ENCODE measurements around the gene LONRF2.
"Not testable (repeated sequence)": the region's sequence is repeated elsewhere in the genome, so short reads cannot be mapped to it uniquely, and the experiment has no call there.

LONRF2 gene

GRCh38 chr2:100248971-100249370 is 73.3 kb downstream of the LONRF2 start:
- TF ChIP-seq, protein P1, sequence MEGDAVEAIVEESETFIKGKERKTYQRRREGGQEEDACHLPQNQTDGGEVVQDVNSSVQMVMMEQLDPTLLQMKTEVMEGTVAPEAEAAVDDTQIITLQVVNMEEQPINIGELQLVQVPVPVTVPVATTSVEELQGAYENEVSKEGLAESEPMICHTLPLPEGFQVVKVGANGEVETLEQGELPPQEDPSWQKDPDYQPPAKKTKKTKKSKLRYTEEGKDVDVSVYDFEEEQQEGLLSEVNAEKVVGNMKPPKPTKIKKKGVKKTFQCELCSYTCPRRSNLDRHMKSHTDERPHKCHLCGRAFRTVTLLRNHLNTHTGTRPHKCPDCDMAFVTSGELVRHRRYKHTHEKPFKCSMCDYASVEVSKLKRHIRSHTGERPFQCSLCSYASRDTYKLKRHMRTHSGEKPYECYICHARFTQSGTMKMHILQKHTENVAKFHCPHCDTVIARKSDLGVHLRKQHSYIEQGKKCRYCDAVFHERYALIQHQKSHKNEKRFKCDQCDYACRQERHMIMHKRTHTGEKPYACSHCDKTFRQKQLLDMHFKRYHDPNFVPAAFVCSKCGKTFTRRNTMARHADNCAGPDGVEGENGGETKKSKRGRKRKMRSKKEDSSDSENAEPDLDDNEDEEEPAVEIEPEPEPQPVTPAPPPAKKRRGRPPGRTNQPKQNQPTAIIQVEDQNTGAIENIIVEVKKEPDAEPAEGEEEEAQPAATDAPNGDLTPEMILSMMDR (conservative IDR thresholded peaks at IDR 0.05): no peak
- H3K27ac ChIP-seq: no peak overlapping the region

- not testable (repeated sequence) for H3K27ac ChIP-seq
Observed at GRCh38 chr2:100248556-100248955, 73.7 kb downstream of the LONRF2 start.

- TF ChIP-seq, protein P1 (conservative IDR thresholded peaks at IDR 0.05): no peak
- H3K27ac ChIP-seq: no peak overlapping the region
Observed at GRCh38 chr2:100248044-100248330, 74.3 kb downstream of the LONRF2 start.

DNA sequence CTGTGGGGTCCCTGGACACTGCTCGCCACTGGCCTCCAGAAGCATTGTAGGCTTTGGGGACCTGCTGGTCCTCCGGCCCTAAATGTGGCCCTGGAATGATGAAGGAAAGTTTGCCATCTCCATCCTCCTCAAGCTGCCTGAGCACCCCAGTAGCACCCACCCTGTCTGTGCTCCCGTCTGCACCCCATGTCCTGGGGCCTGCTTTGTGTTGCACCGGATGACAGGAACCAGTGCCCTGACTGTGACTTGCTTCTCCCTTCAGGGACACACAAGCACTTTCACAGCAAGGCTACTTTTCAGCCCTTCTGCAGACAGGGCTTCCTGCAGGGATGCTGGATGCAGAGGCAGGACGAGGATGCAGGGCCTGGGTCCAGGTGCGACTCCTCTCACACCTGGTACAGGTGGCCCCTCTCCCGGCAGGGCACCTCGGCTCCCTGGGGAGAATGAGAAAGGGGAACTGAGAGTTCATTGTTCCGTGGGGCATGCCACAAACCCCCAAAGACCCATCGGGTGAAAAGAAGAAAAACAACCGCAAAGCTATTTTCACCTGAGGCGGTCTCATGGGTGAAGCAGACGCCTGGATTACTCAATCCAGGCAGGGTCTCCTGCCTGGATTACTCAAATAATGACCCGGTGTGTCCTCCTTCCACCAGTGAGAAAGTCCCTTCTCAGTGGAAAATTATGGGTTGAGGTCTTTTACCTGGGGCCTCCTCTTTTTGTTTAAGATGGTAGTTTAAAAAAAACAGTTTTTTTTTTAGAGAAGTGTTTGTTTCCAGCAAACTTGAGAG is 74.9 kb downstream of the LONRF2 start:
- H3K27ac ChIP-seq: no peak overlapping the region
- TF ChIP-seq, protein P1 (conservative IDR thresholded peaks at IDR 0.05): no peak

- TF ChIP-seq, protein P1 (conservative IDR thresholded peaks at IDR 0.05): no peak; the same call in 1 of the 2 replicates
- H3K27ac ChIP-seq: no peak overlapping the region
Observed at GRCh38 chr2:100246163-100247145, 75.8 kb downstream of the LONRF2 start.

DNA sequence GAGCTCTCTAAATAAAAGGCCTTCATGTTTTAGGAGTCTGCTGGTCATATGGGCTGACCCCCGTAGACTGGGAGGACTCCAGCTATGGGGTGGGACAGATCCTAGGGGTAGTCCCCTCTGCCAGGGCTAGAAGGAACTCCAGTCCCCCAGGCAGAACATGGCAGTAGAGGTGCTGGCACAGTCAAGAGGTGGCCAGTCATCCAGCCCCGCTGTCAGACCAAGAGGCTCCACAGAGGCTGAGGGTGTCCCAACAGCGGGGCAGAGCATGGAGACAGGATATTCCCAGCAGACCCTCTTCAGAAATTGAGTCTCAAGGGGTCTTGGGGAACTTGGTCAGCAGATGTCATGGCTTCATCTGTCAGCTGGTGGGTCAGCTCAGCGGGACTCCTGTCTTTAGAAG is 76.6 kb downstream of the LONRF2 start:
- H3K27ac ChIP-seq: no peak overlapping the region
- TF ChIP-seq, protein P1 (conservative IDR thresholded peaks at IDR 0.05): no peak

GRCh38 chr2:100244881-100245605 is 77.3 kb downstream of the LONRF2 start:
- no peak overlapping the region for H3K27ac ChIP-seq
- TF ChIP-seq, protein P1 (conservative IDR thresholded peaks at IDR 0.05): no peak
